Ovary (tissue), 9 donors: Measurements from ENCODE around the gene CHRNA3. TPM values are rescaled to one million over a fixed set of nuclear protein-coding genes. Genes with fewer than 3 reads are reported as not detected.

Experiments used
- DNase-seq, 5 donors: peaks; one replicate each; pipeline ENCODE4 v3.0.0-alpha.2; 2019 to 2020
- H3K27ac ChIP-seq, 2 donors: fragments of 200-600 bp; one replicate each; pipeline versions ENCODE4 v1.5.1 to v1.8.0; 2019 to 2022
- H3K27me3 ChIP-seq: fragments of 200-600 bp; one replicate; pipeline ENCODE4 v1.8.0; 2022
- H3K36me3 ChIP-seq: fragments of 200-600 bp; sonication (generic); one replicate; pipeline ENCODE4 v1.5.1; 2019
- H3K4me1 ChIP-seq: one replicate; pipeline ENCODE4 v1.8.1; 2013; ENCODE audit warnings: mild to moderate bottlenecking, moderate library complexity; ENCODE audit not compliant: insufficient read depth
- H3K4me3 ChIP-seq: fragments of 200-600 bp; sonication (generic); one replicate; pipeline ENCODE4 v1.5.1; 2017
- H3K9me3 ChIP-seq, 2 donors: fragments of 200-600 bp in 1 of 2; sonication (generic) in 1 of 2; one replicate each; pipeline versions ENCODE4 v1.5.1 to v1.8.1; 2013 to 2019; ENCODE audit warnings: mild to moderate bottlenecking in 1 of 2, moderate library complexity in 1 of 2
- EP300 ChIP-seq: sonication (generic); formaldehyde crosslinking; IDR thresholded peaks from one replicate; pipeline ENCODE4 v1.6.1; 2017; ENCODE audit warnings: antibody characterized with exemption
- POLR2A ChIP-seq: fragments of 450-650 bp; IDR thresholded peaks from one replicate; pipeline ENCODE4 v1.6.1; 2017; ENCODE audit warnings: antibody characterized with exemption, mild to moderate bottlenecking, moderate library complexity
- WGBS, 3 donors: extraction: QIAGEN DNeasy Blood & Tissue Kit in 1 of 3; methylation state at CpG; one replicate each; pipeline versions ENCODE4 v1.1.5 to v1.1.7; 2013 to 2017; 5-methylcytosine and 5-hydroxymethylcytosine counted together
- intact Hi-C, 4 donors: fragments of 100-400 bp; cut with DNase I; formaldehyde crosslinking; loops; one replicate each; pipeline versions ENCODE4 v1.11.0 to v1.15.1; 2022 to 2023
- polyA plus RNA-seq, 2 donors: library from polyadenylated mRNA; stranded (reverse); fragments of 200-250 nt in 1 of 2; fragments of 350-450 nt in 1 of 2; fragmentation: Illumina TruSeq in 1 of 2; extraction: RNeasy Lipid Tissue Mini Kit (QIAGEN cat#74804) in 1 of 2; gene quantifications; one replicate each; pipeline ENCODE4 v1.2.3, GENCODE V29; 2013 to 2014
- total RNA-seq, 7 donors: library from RNA; depleted of rRNA in 2 of 7; stranded (reverse); fragments of >200 nt in 2 of 7; fragmentation: NEBNext Ultra II Directional in 3 of 7; extraction: Animal tissue kit (Norgen Biotek cat#: 25700) in 3 of 7; gene quantifications; one replicate each; pipeline versions ENCODE4 v1.1.0 to v1.2.4, GENCODE V29; 2016 to 2023
- TF ChIP-seq, protein P1 (sequence below), 3 donors: fragments of 450-650 bp in 2 of 3; fragments of 200-600 bp in 1 of 3; IDR thresholded peaks; one replicate each; pipeline versions ENCODE4 v1.5.1 to v1.8.0; 2016 to 2022; ENCODE audit warnings: antibody characterized with exemption in 3 of 3, mild to moderate bottlenecking in 1 of 3
- donor health status: DM: no; HTN: no; CAD: no; lungs with moderate emphysema.
- donor health status: DM: no; HTN: no; CAD: no.
- donor health status: Bipolar disorder and iron deficiency.
- donor health status: DM: yes; HTN: yes; CAD: no.
- donor health status: DM: no; HTN: no; CAD: no.
- donor health status: DM: yes; HTN: yes; CAD: no.

Gene CHRNA3
- total and polyA plus RNA-seq, 9 donors, result 0.22 to 0.27 TPM; not detected in 7

DNA sequence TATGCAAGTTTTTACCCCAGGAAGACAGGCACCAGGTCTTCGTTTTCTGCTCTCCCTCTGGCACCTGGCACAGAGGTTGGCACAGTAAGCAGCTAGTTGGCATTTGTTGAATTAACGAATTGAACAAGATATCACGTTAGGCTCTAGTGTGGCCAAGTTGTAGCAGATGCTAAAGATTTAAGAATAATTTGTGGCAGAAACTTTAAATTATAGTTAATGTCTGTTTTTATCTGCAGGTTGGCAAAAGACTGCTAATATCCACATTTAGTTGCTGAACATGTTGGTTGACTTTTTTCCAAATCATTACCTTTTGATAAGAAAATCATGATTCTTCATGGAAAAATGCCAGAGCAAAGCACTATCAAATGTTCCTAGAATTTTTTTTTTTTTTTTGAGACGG is 47.4 kb downstream of the CHRNA3 start:
- no peak for DNase-seq
- Histone ChIP-seq H3K9me3 (no peaks in the 10 kb centered on the region), H3K27ac (no peak overlapping the region), H3K4me3 (no peak overlapping the region), H3K27me3 (no peaks in the 10 kb centered on the region), H3K36me3 (no peaks in the 10 kb centered on the region), H3K4me1 (no peaks in the 10 kb centered on the region)
- intact Hi-C loops, result no loop called here
- TF ChIP-seq EP300, result no peak
- no peak for TF ChIP-seq POLR2A
- TF ChIP-seq, protein P1, sequence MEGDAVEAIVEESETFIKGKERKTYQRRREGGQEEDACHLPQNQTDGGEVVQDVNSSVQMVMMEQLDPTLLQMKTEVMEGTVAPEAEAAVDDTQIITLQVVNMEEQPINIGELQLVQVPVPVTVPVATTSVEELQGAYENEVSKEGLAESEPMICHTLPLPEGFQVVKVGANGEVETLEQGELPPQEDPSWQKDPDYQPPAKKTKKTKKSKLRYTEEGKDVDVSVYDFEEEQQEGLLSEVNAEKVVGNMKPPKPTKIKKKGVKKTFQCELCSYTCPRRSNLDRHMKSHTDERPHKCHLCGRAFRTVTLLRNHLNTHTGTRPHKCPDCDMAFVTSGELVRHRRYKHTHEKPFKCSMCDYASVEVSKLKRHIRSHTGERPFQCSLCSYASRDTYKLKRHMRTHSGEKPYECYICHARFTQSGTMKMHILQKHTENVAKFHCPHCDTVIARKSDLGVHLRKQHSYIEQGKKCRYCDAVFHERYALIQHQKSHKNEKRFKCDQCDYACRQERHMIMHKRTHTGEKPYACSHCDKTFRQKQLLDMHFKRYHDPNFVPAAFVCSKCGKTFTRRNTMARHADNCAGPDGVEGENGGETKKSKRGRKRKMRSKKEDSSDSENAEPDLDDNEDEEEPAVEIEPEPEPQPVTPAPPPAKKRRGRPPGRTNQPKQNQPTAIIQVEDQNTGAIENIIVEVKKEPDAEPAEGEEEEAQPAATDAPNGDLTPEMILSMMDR (IDR thresholded peaks at IDR 0.05), result no peak
- WGBS, 3 donors, result 70 to 87% (median 70%) methylated on average over 4 of the region's 4 CpGs

DNA sequence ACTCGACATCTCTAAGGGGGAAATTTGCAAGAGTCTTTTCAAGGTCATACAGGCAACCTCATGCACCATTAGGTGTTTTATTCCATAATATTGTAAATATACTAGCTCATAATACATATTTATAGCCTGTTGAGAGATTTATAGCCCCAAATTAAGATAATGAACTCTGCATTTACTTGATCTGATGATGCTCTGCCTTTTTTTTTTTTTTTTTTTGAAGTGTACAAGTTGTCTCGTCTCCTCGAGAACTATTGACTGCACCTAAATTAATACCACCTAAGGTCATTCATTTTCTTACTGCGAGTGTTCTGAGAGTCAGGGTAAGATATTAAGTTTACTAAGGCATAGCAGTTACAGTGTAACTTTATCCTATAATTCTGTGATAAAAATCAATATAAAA is 49.4 kb downstream of the CHRNA3 start:
- intact Hi-C loops, result no loop called here
- WGBS, 3 donors, result 46 to 61% (median 51%) methylated on average over 4 of the region's 4 CpGs
- no peak for DNase-seq
- H3K4me3 ChIP-seq, result no peak overlapping the region
- no peaks in the 10 kb centered on the region for H3K27me3 ChIP-seq
- TF ChIP-seq, protein P1 (IDR thresholded peaks at IDR 0.05), result no peak
- no peaks in the 10 kb centered on the region for H3K9me3 ChIP-seq
- no peaks in the 10 kb centered on the region for H3K4me1 ChIP-seq
- no peaks in the 10 kb centered on the region for H3K36me3 ChIP-seq
- H3K27ac ChIP-seq, result no peak overlapping the region

DNA sequence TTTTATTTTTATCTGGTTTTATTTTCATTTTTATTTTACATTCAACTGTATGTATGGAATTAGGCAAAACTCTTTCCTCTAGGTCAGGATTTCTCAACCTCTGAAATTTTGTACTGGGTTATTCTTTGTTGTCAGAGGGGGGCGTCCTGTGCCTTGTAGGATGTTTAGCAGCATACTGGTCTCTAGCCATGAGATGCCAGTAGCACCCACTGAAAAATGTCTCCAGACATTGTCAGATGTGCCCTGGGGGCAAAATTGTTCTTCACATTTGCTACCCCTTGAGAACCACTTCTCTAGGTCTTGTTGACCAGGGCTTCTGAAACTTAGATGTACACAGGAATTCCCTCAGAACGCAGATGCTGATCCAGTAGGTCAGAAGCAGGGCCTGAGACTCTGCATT is 50.1 kb downstream of the CHRNA3 start:
- 88 to 92% (median 89%) methylated on average over 2 of the region's 2 CpGs for WGBS, 3 donors
- intact Hi-C loops, result no loop called here
- Histone ChIP-seq H3K36me3 (no peaks in the 10 kb centered on the region), H3K9me3 (no peaks in the 10 kb centered on the region), H3K27ac (no peak overlapping the region), H3K4me3 (no peak overlapping the region), H3K4me1 (peaks cover 2% of the 10 kb centered on the region), H3K27me3 (no peaks in the 10 kb centered on the region)
- TF ChIP-seq, protein P1 (IDR thresholded peaks at IDR 0.05), result no peak
- TF ChIP-seq POLR2A (no peak), EP300 (no peak)
- DNase-seq, result no peak

DNA sequence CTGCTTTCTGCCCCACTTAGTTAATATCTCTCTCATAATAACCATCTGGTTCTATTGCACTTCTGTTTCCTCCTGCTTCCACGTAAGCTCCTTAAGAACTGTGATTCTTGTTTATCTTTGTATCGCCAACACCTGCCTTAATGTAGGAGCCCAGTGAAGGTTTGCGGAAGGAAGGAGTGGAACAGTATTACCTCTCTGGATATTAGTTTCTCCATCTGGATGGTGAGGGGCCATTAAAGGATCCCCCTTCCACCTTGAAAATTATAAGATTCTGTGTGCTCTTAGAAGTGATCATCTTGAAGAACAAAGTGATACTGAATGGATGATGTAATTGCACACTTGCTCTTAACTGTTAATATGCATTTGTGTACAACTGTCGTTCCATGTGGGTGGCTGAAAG is 53.3 kb downstream of the CHRNA3 start:
- Histone ChIP-seq H3K36me3 (no peaks in the 10 kb centered on the region), H3K4me1 (peaks cover 2% of the 10 kb centered on the region), H3K27me3 (no peaks in the 10 kb centered on the region), H3K9me3 (no peaks in the 10 kb centered on the region), H3K4me3 (no peak overlapping the region), H3K27ac (no peak overlapping the region)
- WGBS, 3 donors, result 83 to 92% (median 87%) methylated on average over 4 of the region's 4 CpGs
- intact Hi-C loops, result no loop called here
- no peak for TF ChIP-seq POLR2A
- TF ChIP-seq, protein P1 (IDR thresholded peaks at IDR 0.05), result no peak
- DNase-seq, result no peak
